ENCODE data around the gene GDE1. TPM values are rescaled to one million over a fixed set of nuclear protein-coding genes. Genes with fewer than 3 reads are reported as not detected.

Gene GDE1
- total and polyA plus RNA-seq, 9 of the 15 experiments (the other 6 are each of a cell fraction or from before 2014, with no cell fraction given) = 18.8 to 40.5 (median 22.3) TPM

- TF ChIP-seq ZNF511 (CRISPR knock-in tag; IDR thresholded peaks at IDR 0.05) = no peak
- no peak for TF ChIP-seq ETV6 (IDR thresholded peaks at IDR 0.05; ENCODE audit: borderline replicate concordance in 1 of 2, low read depth in 2 of 2, low read length in 1 of 2)
- TF ChIP-seq ETV6 (CRISPR knock-in tag; IDR thresholded peaks at IDR 0.05; ENCODE audit: borderline replicate concordance) = no peak
- no peak for TF ChIP-seq CREB3 (tag; conservative IDR thresholded peaks at IDR 0.05; ENCODE audit: low read depth)
These were observed 58.2 kb downstream of the GDE1 start (continued) for GRCh38 chr16:19463468-19464315.

GRCh38 chr16:19460397-19460796 lies 61.5 kb downstream of the GDE1 start:
- H4K20me1 ChIP-seq (replicated peaks; ENCODE audit: control insufficient read depth, insufficient read depth, low read length) = no peaks in the 10 kb centered on the region
- H3K36me3 ChIP-seq (ENCODE audit: control insufficient read depth, insufficient read depth, low read length) = no peaks in the 10 kb centered on the region
- no TSS peak for BruUV-seq (replicated peaks)
- no peaks in the 10 kb centered on the region for H3K79me2 ChIP-seq (ENCODE audit: control insufficient read depth, insufficient read depth, low read length)
- H3K27me3 ChIP-seq (ENCODE audit: control insufficient read depth in 2 of 2, insufficient read depth in 2 of 2, low read length in 2 of 2) = no peaks in the 10 kb centered on the region
- POLR2A ChIA-PET = no interaction called here
- no peak overlapping the region for H3K4me2 ChIP-seq (ENCODE audit: insufficient read depth, low read length)
- no peaks in the 10 kb centered on the region for H3K4me1 ChIP-seq (replicated peaks in 1 of 2; ENCODE audit: control insufficient read depth in 2 of 2, insufficient read depth in 2 of 2, low read length in 2 of 2)
- H3K9me1 ChIP-seq (ENCODE audit: control insufficient read depth, insufficient read depth, low read length) = no peaks in the 10 kb centered on the region
- CTCF ChIA-PET (ENCODE audit: low intra/inter-chr PET ratio) = no interaction called here
- TF ChIP-seq LARP7 (IDR thresholded peaks at IDR 0.05) (no peak), TFE3 (CRISPR knock-in tag; IDR thresholded peaks at IDR 0.05) (0 out of 2 replicates have a peak, but pooled peaks have one; percentile 10)
- no peak overlapping the region for H3K27ac ChIP-seq (ENCODE audit: extremely low read depth, low read depth, low read length)
- H3K9me3 ChIP-seq (replicated peaks; ENCODE audit: control insufficient read depth, insufficient read depth, low read depth, low read length) = no peaks in the 10 kb centered on the region
- DNase-seq (ENCODE audit: extremely low read depth in 1 of 4, low spot score in 3 of 4) (no peak), FAIRE-seq (no peak), ATAC-seq (no peak)
- no peak overlapping the region for H3K4me3 ChIP-seq
- 43% methylated on average over 2 of the region's 2 CpGs for WGBS (ENCODE audit: insufficient coverage, low coverage, missing lambda C conversion rate)
- intact Hi-C loops (cut with micrococcal nuclease) = no loop called here
- in situ Hi-C loops (cut with MboI) = no loop called here
- no peak overlapping the region; the same call in 1 of the 2 replicates for H2AFZ ChIP-seq (ENCODE audit: low read depth, low read length)
- no peak overlapping the region for H3K9ac ChIP-seq (ENCODE audit: insufficient read depth in 1 of 2, low read depth in 2 of 2, low read length in 2 of 2)
